ENCODE measurements around the gene SLC28A3.

GRCh38 chr9:84277646-84278045 lies 62.9 kb downstream of the SLC28A3 start:
- TF ChIP-seq CTCF (conservative IDR thresholded peaks at IDR 0.05) = no peak
- no peak for TF ChIP-seq EZH2 (IDR thresholded peaks at IDR 0.05; ENCODE audit: low read depth)
